NCI-H345 (cell line): ENCODE data around the gene C6orf58.
"Not testable (repeated sequence)": the region's sequence is repeated elsewhere in the genome, so short reads cannot be mapped to it uniquely, and the experiment has no call there.

Experiments used
- DNase-seq: peaks from one replicate; lab custom pipeline; 2025; lab: John Stamatoyannopoulos, UW

C6orf58 gene

GRCh38 chr6:127590344-127590743, 13.4 kb downstream of the C6orf58 start:
- no peak for DNase-seq

GRCh38 chr6:127592964-127593363, 16.0 kb downstream of the C6orf58 start:
- DNase-seq, result no peak

- DNase-seq, result not testable (repeated sequence)
Measured at GRCh38 chr6:127593456-127593855, 16.5 kb downstream of the C6orf58 start.

- no peak for DNase-seq
Measured at GRCh38 chr6:127606131-127606562, 29.2 kb downstream of the C6orf58 start.

- no peak for DNase-seq
Measured at GRCh38 chr6:127608554-127609270, 31.7 kb downstream of the C6orf58 start.

- DNase-seq, result no peak
Measured at GRCh38 chr6:127618729-127619128, 41.8 kb downstream of the C6orf58 start.

- DNase-seq, result no peak
Measured at GRCh38 chr6:127630800-127631199, 53.8 kb downstream of the C6orf58 start.

- no peak for DNase-seq
Measured at GRCh38 chr6:127634178-127634577, 57.2 kb downstream of the C6orf58 start.

GRCh38 chr6:127635091-127635490, 58.1 kb downstream of the C6orf58 start:
- no peak for DNase-seq

- DNase-seq, result no peak
Measured at GRCh38 chr6:127637830-127638409, 60.9 kb downstream of the C6orf58 start.
